ENCODE results near the gene SUCLG2.

Gene SUCLG2

GRCh38 chr3:67489816-67490215 lies 164.6 kb downstream of the SUCLG2 start:
- H3K27ac ChIP-seq, result no peak overlapping the region
- TF ChIP-seq, protein P1, sequence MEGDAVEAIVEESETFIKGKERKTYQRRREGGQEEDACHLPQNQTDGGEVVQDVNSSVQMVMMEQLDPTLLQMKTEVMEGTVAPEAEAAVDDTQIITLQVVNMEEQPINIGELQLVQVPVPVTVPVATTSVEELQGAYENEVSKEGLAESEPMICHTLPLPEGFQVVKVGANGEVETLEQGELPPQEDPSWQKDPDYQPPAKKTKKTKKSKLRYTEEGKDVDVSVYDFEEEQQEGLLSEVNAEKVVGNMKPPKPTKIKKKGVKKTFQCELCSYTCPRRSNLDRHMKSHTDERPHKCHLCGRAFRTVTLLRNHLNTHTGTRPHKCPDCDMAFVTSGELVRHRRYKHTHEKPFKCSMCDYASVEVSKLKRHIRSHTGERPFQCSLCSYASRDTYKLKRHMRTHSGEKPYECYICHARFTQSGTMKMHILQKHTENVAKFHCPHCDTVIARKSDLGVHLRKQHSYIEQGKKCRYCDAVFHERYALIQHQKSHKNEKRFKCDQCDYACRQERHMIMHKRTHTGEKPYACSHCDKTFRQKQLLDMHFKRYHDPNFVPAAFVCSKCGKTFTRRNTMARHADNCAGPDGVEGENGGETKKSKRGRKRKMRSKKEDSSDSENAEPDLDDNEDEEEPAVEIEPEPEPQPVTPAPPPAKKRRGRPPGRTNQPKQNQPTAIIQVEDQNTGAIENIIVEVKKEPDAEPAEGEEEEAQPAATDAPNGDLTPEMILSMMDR (conservative IDR thresholded peaks at IDR 0.05; ENCODE audit: low read depth), result no peak
- ChIA-PET CTCF (no interaction called here), POLR2A (ENCODE audit: low non-redundant PET) (no interaction called here)
- no peak for DNase-seq (ENCODE audit: low spot score)

DNA sequence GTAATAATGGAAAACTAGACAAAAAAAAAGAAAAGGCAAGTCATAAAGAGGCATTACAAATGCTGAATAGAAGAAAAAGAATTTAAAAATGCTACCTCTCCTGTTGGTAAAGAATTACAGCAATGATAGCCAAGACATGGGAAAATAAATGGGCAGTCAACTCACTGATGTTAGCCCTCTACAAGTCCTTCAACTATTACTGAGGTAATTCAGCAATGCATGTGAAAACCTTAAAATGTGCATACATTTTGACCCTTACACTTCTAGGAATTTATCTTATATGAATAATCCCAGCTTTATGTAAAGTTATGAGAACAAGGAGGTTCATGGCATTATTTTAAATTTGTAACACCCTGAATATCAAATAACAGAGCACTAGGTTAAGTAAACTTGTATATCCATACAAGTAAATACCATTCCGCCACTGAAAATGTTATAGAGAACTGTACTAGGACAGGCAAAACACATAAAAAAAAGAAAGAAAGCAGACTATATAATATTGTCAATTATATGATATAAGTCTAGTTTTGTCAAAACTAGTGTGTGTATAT lies 166.8 kb downstream of the SUCLG2 start:
- CTCF ChIA-PET, result no interaction called here
- TF ChIP-seq, protein P1 (conservative IDR thresholded peaks at IDR 0.05; ENCODE audit: low read depth), result no peak
- POLR2A ChIA-PET (ENCODE audit: low non-redundant PET), result no interaction called here
- DNase-seq (ENCODE audit: low spot score), result no peak
- H3K27ac ChIP-seq, result no peak overlapping the region

- ChIA-PET POLR2A (ENCODE audit: low non-redundant PET) (no interaction called here), CTCF (no interaction called here)
- TF ChIP-seq, protein P1 (conservative IDR thresholded peaks at IDR 0.05; ENCODE audit: low read depth), result no peak
- DNase-seq (ENCODE audit: low spot score), result no peak
- no peak overlapping the region for H3K27ac ChIP-seq
Measured at GRCh38 chr3:67486883-67487282, 167.5 kb downstream of the SUCLG2 start.

DNA sequence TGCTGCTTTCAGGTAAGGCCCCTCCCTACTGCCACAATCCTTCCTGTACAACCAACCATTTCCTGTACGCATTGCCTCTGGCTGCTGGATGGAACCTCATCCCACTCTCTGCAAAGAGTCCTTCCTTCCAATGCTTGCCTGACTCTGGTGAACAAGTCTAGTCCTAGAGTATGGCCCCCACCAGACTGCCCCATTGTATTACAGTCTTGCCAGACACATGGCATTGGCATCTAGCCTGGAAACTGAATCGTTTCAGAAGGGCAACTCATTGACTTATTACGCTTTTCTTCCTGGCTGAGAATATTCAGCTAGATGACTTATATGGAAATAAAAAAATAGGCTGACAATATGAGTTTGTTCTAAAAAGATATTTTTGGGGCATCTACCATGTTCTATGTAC lies 170.3 kb downstream of the SUCLG2 start:
- no peak for DNase-seq (ENCODE audit: low spot score)
- TF ChIP-seq, protein P1 (conservative IDR thresholded peaks at IDR 0.05; ENCODE audit: low read depth), result no peak
- ChIA-PET POLR2A (ENCODE audit: low non-redundant PET) (no interaction called here), CTCF (no interaction called here)
- H3K27ac ChIP-seq, result no peak overlapping the region

GRCh38 chr3:67481126-67481525 lies 173.3 kb downstream of the SUCLG2 start:
- ChIA-PET POLR2A (ENCODE audit: low non-redundant PET) (no interaction called here), CTCF (no interaction called here)
- H3K27ac ChIP-seq, result no peak overlapping the region
- no peak for DNase-seq (ENCODE audit: low spot score)
- TF ChIP-seq, protein P1 (conservative IDR thresholded peaks at IDR 0.05; ENCODE audit: low read depth), result no peak

GRCh38 chr3:67478423-67478822 lies 176.0 kb downstream of the SUCLG2 start:
- POLR2A ChIA-PET (ENCODE audit: low non-redundant PET), result no interaction called here
- DNase-seq (ENCODE audit: low spot score), result no peak
- CTCF ChIA-PET, result no interaction called here
- H3K27ac ChIP-seq, result no peak overlapping the region
- TF ChIP-seq, protein P1 (conservative IDR thresholded peaks at IDR 0.05; ENCODE audit: low read depth), result no peak

DNA sequence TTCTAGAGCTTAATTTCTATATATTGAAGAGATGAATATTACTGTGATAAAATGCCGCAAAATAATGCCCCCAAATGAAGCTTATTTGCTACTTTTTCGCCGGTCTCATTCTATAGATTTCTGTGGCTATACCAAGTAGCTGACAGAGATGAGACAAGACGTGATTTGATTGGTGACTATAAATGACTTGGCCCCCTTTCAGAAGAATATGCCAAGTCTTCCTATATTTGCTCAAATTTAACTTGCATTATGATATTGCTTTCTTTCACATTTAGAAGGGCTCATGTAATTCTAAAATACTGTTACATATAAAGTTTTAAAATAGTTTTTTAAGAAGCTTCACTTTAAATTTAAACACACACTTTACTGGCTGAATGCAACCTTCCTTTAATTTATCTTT lies 180.1 kb downstream of the SUCLG2 start:
- ChIA-PET CTCF (interaction anchor here (0.7 kb wide), 1 partner anchor 88 kb away, joined by 3 read pairs; no protein-coding TSS in a partner anchor), POLR2A (ENCODE audit: low non-redundant PET) (no interaction called here)
- H3K27ac ChIP-seq, result no peak overlapping the region
- TF ChIP-seq, protein P1 (conservative IDR thresholded peaks at IDR 0.05; ENCODE audit: low read depth), result no peak
- DNase-seq (ENCODE audit: low spot score), result no peak
